OCI-LY3 (cell line): ENCODE results near the gene PNMT.

Experiments
- EZH2phosphoT487 ChIP-seq: fragments of 200-600 bp; shearing (Covaris generic); IDR thresholded peaks from 2 replicates; pipeline ENCODE4 v1.6.1; 2018; ENCODE audit warnings: antibody characterized with exemption, mixed run types, low read depth
- TF ChIP-seq, protein P1 (sequence below): fragments of 200-600, 300-600 bp; sonication (generic); IDR thresholded peaks from 2 replicates; pipeline ENCODE4 v1.5.1; 2014; ENCODE audit warnings: antibody characterized with exemption, low read length, low read depth

DNA sequence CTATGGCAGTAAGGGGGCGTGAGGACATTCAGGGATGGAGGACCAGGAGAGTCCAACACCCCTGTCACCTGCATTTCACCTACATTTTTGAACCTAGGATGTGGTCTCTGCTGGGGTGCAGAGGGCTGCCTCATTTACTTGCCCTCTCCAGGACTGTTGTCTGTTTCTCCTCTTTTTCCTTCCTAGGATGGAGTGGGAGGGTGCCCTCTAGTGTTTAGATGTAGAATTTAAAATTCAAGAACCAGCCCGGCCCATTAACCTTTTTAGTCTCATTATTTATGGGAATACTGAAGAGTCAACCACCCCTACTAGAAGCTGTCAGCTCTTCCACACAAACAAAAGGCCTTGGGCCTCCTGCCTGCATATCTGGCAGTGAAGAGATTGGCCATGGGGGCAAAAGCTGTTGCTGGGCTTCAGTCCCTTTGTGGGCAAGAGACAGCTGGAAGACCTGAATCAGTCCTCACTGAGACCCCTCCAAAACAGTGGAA, 33.8 kb upstream of the PNMT start:
- TF ChIP-seq, protein P1, sequence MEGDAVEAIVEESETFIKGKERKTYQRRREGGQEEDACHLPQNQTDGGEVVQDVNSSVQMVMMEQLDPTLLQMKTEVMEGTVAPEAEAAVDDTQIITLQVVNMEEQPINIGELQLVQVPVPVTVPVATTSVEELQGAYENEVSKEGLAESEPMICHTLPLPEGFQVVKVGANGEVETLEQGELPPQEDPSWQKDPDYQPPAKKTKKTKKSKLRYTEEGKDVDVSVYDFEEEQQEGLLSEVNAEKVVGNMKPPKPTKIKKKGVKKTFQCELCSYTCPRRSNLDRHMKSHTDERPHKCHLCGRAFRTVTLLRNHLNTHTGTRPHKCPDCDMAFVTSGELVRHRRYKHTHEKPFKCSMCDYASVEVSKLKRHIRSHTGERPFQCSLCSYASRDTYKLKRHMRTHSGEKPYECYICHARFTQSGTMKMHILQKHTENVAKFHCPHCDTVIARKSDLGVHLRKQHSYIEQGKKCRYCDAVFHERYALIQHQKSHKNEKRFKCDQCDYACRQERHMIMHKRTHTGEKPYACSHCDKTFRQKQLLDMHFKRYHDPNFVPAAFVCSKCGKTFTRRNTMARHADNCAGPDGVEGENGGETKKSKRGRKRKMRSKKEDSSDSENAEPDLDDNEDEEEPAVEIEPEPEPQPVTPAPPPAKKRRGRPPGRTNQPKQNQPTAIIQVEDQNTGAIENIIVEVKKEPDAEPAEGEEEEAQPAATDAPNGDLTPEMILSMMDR, result peak; percentile 98
- no peak for TF ChIP-seq EZH2phosphoT487
